Measurements from ENCODE around the gene HAO2.

GRCh38 chr1:119416006-119416640 lies 47.5 kb downstream of the HAO2 start:
- TF ChIP-seq EZH2 (IDR thresholded peaks at IDR 0.05; ENCODE audit: borderline replicate concordance, low read depth, low read length, poor library complexity, severe bottlenecking) (no peak), CTCF (conservative IDR thresholded peaks at IDR 0.05; ENCODE audit: low read depth, low read length) (no peak)
